DND-41 (cell line): ENCODE measurements around the gene POFUT1.

Experiments
- ATAC-seq: fragments of 200-7000 bp; cut with Tn5 transposase; 3 replicates; pipeline ENCODE4 v1.9.1; 2021; ENCODE audit warnings: low read depth; ENCODE audit not compliant: insufficient read depth
- DNase-seq: peaks from one replicate; pipeline ENCODE4 v3.0.0-alpha.2; 2020
- H2AFZ ChIP-seq: 2 replicates; pipeline ENCODE4 v1.6.0; 2012; ENCODE audit warnings: low read depth, low read length
- H3K27ac ChIP-seq: 2 replicates; pipeline ENCODE4 v1.5.1; 2012; ENCODE audit warnings: low read length, inconsistent platforms
- H3K27me3 ChIP-seq: fragments of 200-600 bp; sonication (generic); 2 replicates; pipeline ENCODE4 v1.6.0; 2012; ENCODE audit warnings: low read length, mild to moderate bottlenecking, inconsistent platforms; ENCODE audit not compliant: insufficient read depth, poor library complexity
- H3K36me3 ChIP-seq: 2 replicates; pipeline ENCODE4 v1.5.1; 2012; ENCODE audit warnings: low read length, inconsistent platforms; ENCODE audit not compliant: insufficient read depth
- H3K4me1 ChIP-seq: 2 replicates; pipeline ENCODE4 v1.5.1; 2012; ENCODE audit warnings: mild to moderate bottlenecking, low read length; ENCODE audit not compliant: insufficient read depth
- H3K4me2 ChIP-seq: 2 replicates; pipeline ENCODE4 v1.6.0; 2012; ENCODE audit warnings: mild to moderate bottlenecking, moderate library complexity, low read length, inconsistent platforms; ENCODE audit not compliant: insufficient read depth
- H3K4me3 ChIP-seq, 2 experiments: fragments of 200-600 bp in 1 of 2; shearing (Covaris generic) in 1 of 2; 2 replicates each; pipeline ENCODE4 v1.5.1; 2012 to 2016; ENCODE audit warnings: inconsistent platforms in 2 of 2, low read length in 2 of 2, mild to moderate bottlenecking in 2 of 2, low read depth in 1 of 2, moderate library complexity in 1 of 2
- H3K79me2 ChIP-seq: 2 replicates; pipeline ENCODE4 v1.6.0; 2012; ENCODE audit warnings: low read length, inconsistent platforms; ENCODE audit not compliant: insufficient read depth
- H3K9ac ChIP-seq: 2 replicates; pipeline ENCODE4 v1.6.0; 2012; ENCODE audit warnings: low read depth, mild to moderate bottlenecking, inconsistent platforms, low read length, moderate library complexity
- H3K9me3 ChIP-seq: 2 replicates; pipeline ENCODE4 v1.5.1; 2012; ENCODE audit warnings: low read length, moderate library complexity, mild to moderate bottlenecking, inconsistent platforms; ENCODE audit not compliant: insufficient read depth, severe bottlenecking
- H4K20me1 ChIP-seq: 2 replicates; pipeline ENCODE4 v1.6.0; 2012; ENCODE audit warnings: low read length; ENCODE audit not compliant: insufficient read depth
- EZH2 ChIP-seq: IDR thresholded peaks from 3 replicates; pipeline ENCODE4 v1.6.1; 2012; ENCODE audit warnings: borderline replicate concordance, low read depth, mild to moderate bottlenecking, moderate library complexity, low read length, inconsistent platforms; ENCODE audit not compliant: severe bottlenecking
- TF ChIP-seq, protein P1 (sequence below): IDR thresholded peaks from 2 replicates; pipeline ENCODE4 v1.5.1; 2012; ENCODE audit warnings: borderline replicate concordance, low read length, moderate library complexity, mild to moderate bottlenecking; ENCODE audit not compliant: poor library complexity, severe bottlenecking; ENCODE audit errors: extremely low read depth

Gene POFUT1

DNA sequence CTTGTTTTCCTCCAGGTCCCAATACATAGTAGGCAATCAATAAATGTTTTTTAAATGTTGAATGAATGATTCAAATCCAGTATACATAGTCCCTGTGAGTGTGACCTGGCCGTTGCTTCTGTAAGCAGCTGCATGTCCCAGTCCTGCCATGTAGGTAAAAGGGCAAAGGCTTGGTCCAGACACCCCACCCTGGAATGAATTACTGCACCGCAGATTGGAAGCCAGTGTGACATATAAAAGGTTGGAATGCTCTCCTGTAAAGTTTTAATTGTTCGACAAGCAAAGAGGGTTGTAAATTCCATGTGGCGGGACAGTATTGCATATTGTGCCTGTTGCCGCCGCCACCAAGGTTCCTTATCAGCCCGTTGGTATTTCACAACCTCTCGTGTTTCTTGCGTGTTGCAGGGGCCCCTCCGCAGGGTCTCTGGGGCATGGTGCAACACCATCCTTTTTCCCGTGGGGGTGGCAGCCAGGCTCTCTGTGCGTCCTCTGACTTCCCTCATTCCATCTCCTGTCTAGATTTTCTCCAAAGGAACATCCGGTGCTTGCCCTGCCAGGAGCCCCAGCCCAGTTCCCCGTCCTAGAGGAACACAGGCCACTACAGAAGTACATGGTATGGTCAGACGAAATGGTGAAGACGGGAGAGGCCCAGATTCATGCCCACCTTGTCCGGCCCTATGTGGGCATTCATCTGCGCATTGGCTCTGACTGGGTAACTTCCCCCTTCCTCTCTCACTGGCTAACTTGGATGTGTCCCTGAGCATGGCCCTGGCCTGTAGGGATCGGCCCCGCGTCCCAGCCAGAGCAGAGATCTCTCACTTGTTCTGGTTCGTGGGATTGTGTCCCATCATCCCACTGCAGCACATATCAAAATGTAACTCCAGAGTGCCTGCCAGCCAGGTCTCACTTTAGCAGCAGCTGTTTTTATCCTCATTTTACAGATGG, 20.3 kb downstream of the POFUT1 start:
- Histone ChIP-seq H3K4me2 (no peak overlapping the region), H3K4me1 (no peaks in the 10 kb centered on the region), H4K20me1 (no peaks in the 10 kb centered on the region; the same call in 1 of the 2 replicates), H3K9me3 (no peaks in the 10 kb centered on the region), H3K4me3 (no peak overlapping the region), H3K36me3 (peaks cover 77% of the 10 kb centered on the region), H3K27ac (no peak overlapping the region), H3K9ac (no peak overlapping the region), H2AFZ (no peak overlapping the region), H3K27me3 (no peaks in the 10 kb centered on the region), H3K79me2 (no peaks in the 10 kb centered on the region)
- TF ChIP-seq, protein P1, sequence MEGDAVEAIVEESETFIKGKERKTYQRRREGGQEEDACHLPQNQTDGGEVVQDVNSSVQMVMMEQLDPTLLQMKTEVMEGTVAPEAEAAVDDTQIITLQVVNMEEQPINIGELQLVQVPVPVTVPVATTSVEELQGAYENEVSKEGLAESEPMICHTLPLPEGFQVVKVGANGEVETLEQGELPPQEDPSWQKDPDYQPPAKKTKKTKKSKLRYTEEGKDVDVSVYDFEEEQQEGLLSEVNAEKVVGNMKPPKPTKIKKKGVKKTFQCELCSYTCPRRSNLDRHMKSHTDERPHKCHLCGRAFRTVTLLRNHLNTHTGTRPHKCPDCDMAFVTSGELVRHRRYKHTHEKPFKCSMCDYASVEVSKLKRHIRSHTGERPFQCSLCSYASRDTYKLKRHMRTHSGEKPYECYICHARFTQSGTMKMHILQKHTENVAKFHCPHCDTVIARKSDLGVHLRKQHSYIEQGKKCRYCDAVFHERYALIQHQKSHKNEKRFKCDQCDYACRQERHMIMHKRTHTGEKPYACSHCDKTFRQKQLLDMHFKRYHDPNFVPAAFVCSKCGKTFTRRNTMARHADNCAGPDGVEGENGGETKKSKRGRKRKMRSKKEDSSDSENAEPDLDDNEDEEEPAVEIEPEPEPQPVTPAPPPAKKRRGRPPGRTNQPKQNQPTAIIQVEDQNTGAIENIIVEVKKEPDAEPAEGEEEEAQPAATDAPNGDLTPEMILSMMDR: no peak
- no peak for TF ChIP-seq EZH2
- no peak for ATAC-seq
- DNase-seq: no peak

GRCh38 chr20:32229251-32229747, 21.6 kb downstream of the POFUT1 start:
- Histone ChIP-seq H3K9ac (no peak overlapping the region), H3K4me2 (no peak overlapping the region), H3K4me1 (no peaks in the 10 kb centered on the region), H3K36me3 (peaks cover 77% of the 10 kb centered on the region), H3K27me3 (no peaks in the 10 kb centered on the region), H2AFZ (no peak overlapping the region), H3K9me3 (no peaks in the 10 kb centered on the region), H3K79me2 (no peaks in the 10 kb centered on the region), H3K27ac (no peak overlapping the region), H4K20me1 (peaks cover under 1% of the 10 kb centered on the region; the same call in 1 of the 2 replicates), H3K4me3 (no peak overlapping the region)
- TF ChIP-seq, protein P1: no peak
- no peak for TF ChIP-seq EZH2
- no peak for DNase-seq
- ATAC-seq: no peak

DNA sequence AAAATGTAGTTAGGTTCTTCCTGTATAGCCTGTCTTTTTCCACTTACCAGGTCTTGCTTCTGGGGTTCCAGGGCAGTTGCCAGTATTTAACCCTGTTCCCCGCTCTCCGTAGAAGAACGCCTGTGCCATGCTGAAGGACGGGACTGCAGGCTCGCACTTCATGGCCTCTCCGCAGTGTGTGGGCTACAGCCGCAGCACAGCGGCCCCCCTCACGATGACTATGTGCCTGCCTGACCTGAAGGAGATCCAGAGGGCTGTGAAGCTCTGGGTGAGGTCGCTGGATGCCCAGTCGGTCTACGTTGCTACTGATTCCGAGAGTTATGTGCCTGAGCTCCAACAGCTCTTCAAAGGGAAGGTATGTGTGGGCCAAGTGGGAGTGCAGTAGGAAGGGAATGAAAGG, 23.0 kb downstream of the POFUT1 start:
- no peak overlapping the region for H2AFZ ChIP-seq
- H3K4me2 ChIP-seq: no peak overlapping the region
- H3K36me3 ChIP-seq: peaks cover 87% of the 10 kb centered on the region
- H3K4me3 ChIP-seq: no peak overlapping the region
- ATAC-seq (peak; percentile 13; the same call in 1 of the 3 replicates), DNase-seq (no peak)
- H3K27ac ChIP-seq: no peak overlapping the region
- H3K9me3 ChIP-seq: no peaks in the 10 kb centered on the region
- H4K20me1 ChIP-seq: peaks cover 4% of the 10 kb centered on the region; the same call in 1 of the 2 replicates
- no peaks in the 10 kb centered on the region for H3K79me2 ChIP-seq
- TF ChIP-seq, protein P1: no peak
- no peak for TF ChIP-seq EZH2
- no peaks in the 10 kb centered on the region for H3K27me3 ChIP-seq
- H3K9ac ChIP-seq: no peak overlapping the region
- no peaks in the 10 kb centered on the region for H3K4me1 ChIP-seq
